ENCODE results near the gene PTPRN2.

- no peak for TF ChIP-seq PKNOX1 (IDR thresholded peaks at IDR 0.05)
- no peak for TF ChIP-seq HDGF (IDR thresholded peaks at IDR 0.05; ENCODE audit: borderline replicate concordance)
- TF ChIP-seq FOXM1 (IDR thresholded peaks at IDR 0.05; ENCODE audit: borderline replicate concordance): no peak
- TF ChIP-seq TARDBP (IDR thresholded peaks at IDR 0.05): no peak
- no peak for TF ChIP-seq NFRKB (IDR thresholded peaks at IDR 0.05)
- TF ChIP-seq BHLHE40 (IDR thresholded peaks at IDR 0.05; ENCODE audit: borderline replicate concordance): no peak
- TF ChIP-seq SP1 (IDR thresholded peaks at IDR 0.05): no peak
- TF ChIP-seq CTBP1 (IDR thresholded peaks at IDR 0.05; ENCODE audit: borderline replicate concordance): no peak
- TF ChIP-seq ZNF384 (IDR thresholded peaks at IDR 0.05): no peak
- TF ChIP-seq ELF4 (IDR thresholded peaks at IDR 0.05): no peak
- no peak for TF ChIP-seq FOXA1 (IDR thresholded peaks at IDR 0.05)
These were observed 934.4 kb downstream of the PTPRN2 start for GRCh38 chr7:157652954-157653826.
